SK-N-SH treated with all-trans-retinoic acid at 6 μM for 48 hours (cell line): ENCODE data around the gene RAP1GAP.

ENCODE experiments used
- ARNTL ChIP-seq: fragments of 450-650 bp; formaldehyde crosslinking; IDR thresholded peaks from 2 replicates; pipeline ENCODE4 v1.5.0; 2020; ENCODE audit warnings: low read depth, mild to moderate bottlenecking, moderate library complexity, borderline replicate concordance
- POU6F1 ChIP-seq: fragments of 250-450 bp; sonication (Bioruptor Pico); IDR thresholded peaks from 2 replicates; pipeline ENCODE4 v1.8.0; 2021; ENCODE audit warnings: low read depth, mild to moderate bottlenecking, moderate library complexity, borderline replicate concordance
- PPARA ChIP-seq: fragments of 250-450 bp; sonication (Bioruptor Pico); IDR thresholded peaks from 2 replicates; pipeline ENCODE4 v1.5.0; 2020; ENCODE audit warnings: mild to moderate bottlenecking, borderline replicate concordance
- ZC3H10 ChIP-seq: fragments of 250-450 bp; sonication (Bioruptor Pico); IDR thresholded peaks from 2 replicates; pipeline ENCODE4 v1.5.1; 2021; ENCODE audit warnings: mild to moderate bottlenecking, moderate library complexity
- ZFP30 ChIP-seq: fragments of 450-650 bp; formaldehyde crosslinking; IDR thresholded peaks from 2 replicates; pipeline ENCODE4 v1.5.0; 2022; ENCODE audit warnings: mild to moderate bottlenecking, moderate library complexity

- no peak for TF ChIP-seq ARNTL
- TF ChIP-seq ZFP30 (CRISPR knock-in tag) = no peak
- no peak for TF ChIP-seq POU6F1 (CRISPR knock-in tag)
- no peak for TF ChIP-seq PPARA
- no peak for TF ChIP-seq ZC3H10 (CRISPR knock-in tag)
These were observed 20.4 kb downstream of the RAP1GAP start for GRCh38 chr1:21648791-21649190.
